A673 (cell line): Measurements from ENCODE around the gene SLC35C1.

ENCODE experiments used
- CTCF ChIP-seq: fragments of 300-800, 200-600 bp; sonication (generic); conservative IDR thresholded peaks from 2 replicates; pipeline ENCODE4 v1.5.1; 2017; ENCODE audit warnings: low read depth, mild to moderate bottlenecking, antibody characterized with exemption, low read length, moderate library complexity, mixed read lengths
- EZH2 ChIP-seq: fragments of 200-600 bp; sonication (generic); IDR thresholded peaks from 2 replicates; pipeline ENCODE4 v1.6.1; 2017; ENCODE audit warnings: borderline replicate concordance, low read depth, mild to moderate bottlenecking, mixed read lengths, antibody characterized with exemption, low read length; ENCODE audit not compliant: poor library complexity, severe bottlenecking

- TF ChIP-seq CTCF = no peak
- TF ChIP-seq EZH2 = no peak
Measured at GRCh38 chr11:45791524-45791923, 13.4 kb upstream of the SLC35C1 start.
